Thyroid gland (tissue), 4 donors: ENCODE measurements around the gene RIPK3.

Experiments used
- CTCF ChIP-seq, 6 experiments: fragments of 200-600 bp in 3 of 6; fragments of 450-650 bp in 3 of 6; sonication (generic) in 3 of 6; IDR thresholded peaks; one replicate each; pipeline ENCODE4 v1.5.1; 2016 to 2019; ENCODE audit warnings: antibody characterized with exemption in 6 of 6, mild to moderate bottlenecking in 2 of 6, inconsistent platforms in 1 of 6, moderate library complexity in 1 of 6
- POLR2A ChIP-seq, 2 donors: fragments of 450-650 bp; IDR thresholded peaks; one replicate each; pipeline ENCODE4 v1.6.1; 2017; ENCODE audit warnings: antibody characterized with exemption in 2 of 2, mild to moderate bottlenecking in 2 of 2, moderate library complexity in 1 of 2

GRCh38 chr14:24308342-24309124, 31.3 kb downstream of the RIPK3 start:
- TF ChIP-seq CTCF (IDR thresholded peaks at IDR 0.05), result no peak
- no peak for TF ChIP-seq POLR2A (IDR thresholded peaks at IDR 0.05)
